ENCODE results near the gene SARDH. TPM values are rescaled to one million over a fixed set of nuclear protein-coding genes. Genes with fewer than 3 reads are reported as not detected.

The SARDH gene
- total and polyA plus RNA-seq, 2 donors (not counting 3 experiments of a cell fraction or from before 2014, with no cell fraction given), result 0.19 to 0.44 TPM

DNA sequence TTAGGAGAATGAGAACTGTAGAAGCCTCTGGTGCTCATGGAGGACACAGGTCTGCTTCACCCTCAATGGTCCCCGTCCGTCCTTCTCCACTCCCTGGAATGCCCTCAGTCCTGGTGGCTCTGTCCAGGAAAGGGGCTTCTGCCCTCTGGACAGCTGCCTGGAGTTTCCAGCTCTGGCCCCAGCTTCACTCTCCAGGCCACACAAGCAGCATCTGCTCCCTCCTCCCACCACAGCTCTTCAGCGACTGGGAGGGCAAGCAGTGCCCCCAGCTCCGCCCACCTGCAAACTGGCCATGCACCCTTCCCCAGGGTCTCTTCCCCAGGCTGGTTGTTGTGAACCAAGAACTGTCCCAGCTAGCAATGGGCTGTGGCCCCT is 4.7 kb downstream of the SARDH start:
- POLR2A ChIA-PET, result no interaction called here
- Histone ChIP-seq H3K4me1 (ENCODE audit: control insufficient read depth, extremely low read depth, insufficient read depth, low read length) (peaks cover 2% of the 10 kb centered on the region), H3K79me2 (ENCODE audit: control insufficient read depth, insufficient read depth, low read length) (no peaks in the 10 kb centered on the region), H3K9me1 (replicated peaks; ENCODE audit: control insufficient read depth, extremely low read depth, insufficient read depth, low read length) (no peaks in the 10 kb centered on the region), H3K9ac (replicated peaks; ENCODE audit: extremely low read depth, insufficient read depth, low read length) (no peak overlapping the region), H3K27ac (ENCODE audit: insufficient read depth, low read depth, low read length) (no peak overlapping the region), H4K20me1 (replicated peaks; ENCODE audit: control insufficient read depth, extremely low read depth, insufficient read depth, low read length) (no peaks in the 10 kb centered on the region), H3K4me2 (ENCODE audit: insufficient read depth, low read length) (no peak overlapping the region), H3K9me3 (replicated peaks; ENCODE audit: control insufficient read depth, insufficient read depth, low read length) (no peaks in the 10 kb centered on the region), H3K36me3 (ENCODE audit: control insufficient read depth in 2 of 2, extremely low read depth in 1 of 2, insufficient read depth in 2 of 2, low read length in 2 of 2) (no peaks in the 10 kb centered on the region), H2AFZ (ENCODE audit: low read depth, low read length) (no peak overlapping the region), H3K4me3 (replicated peaks in 1 of 3; ENCODE audit: insufficient read depth in 1 of 3, low read depth in 1 of 3, low read length in 3 of 3) (no peak overlapping the region), H3K27me3 (ENCODE audit: control insufficient read depth in 2 of 2, insufficient read depth in 2 of 2, low read length in 2 of 2) (no peaks in the 10 kb centered on the region)
- no peak for DNase-seq (ENCODE audit: low read depth, low spot score)
- dilution Hi-C loops (cut with MboI; ENCODE audit: extremely low pct_ligation_motif_present, low sequenced_read_pairs) (no loop called here), intact Hi-C loops (cut with micrococcal nuclease) (no loop called here)
- CTCF ChIA-PET, result interaction anchor here (0.7 to 3.1 kb wide), 2 partner anchors 9 to 12 kb away, joined by 4 to 12 read pairs; no protein-coding TSS in a partner anchor
- TF ChIP-seq POLR2A (IDR thresholded peaks at IDR 0.05; ENCODE audit: low read depth, low read length), result no peak
- no peak for TF ChIP-seq MYC (IDR thresholded peaks at IDR 0.05; ENCODE audit: low read depth, low read length)
- BruUV-seq (replicated peaks), result no TSS peak
- no peak for FAIRE-seq

DNA sequence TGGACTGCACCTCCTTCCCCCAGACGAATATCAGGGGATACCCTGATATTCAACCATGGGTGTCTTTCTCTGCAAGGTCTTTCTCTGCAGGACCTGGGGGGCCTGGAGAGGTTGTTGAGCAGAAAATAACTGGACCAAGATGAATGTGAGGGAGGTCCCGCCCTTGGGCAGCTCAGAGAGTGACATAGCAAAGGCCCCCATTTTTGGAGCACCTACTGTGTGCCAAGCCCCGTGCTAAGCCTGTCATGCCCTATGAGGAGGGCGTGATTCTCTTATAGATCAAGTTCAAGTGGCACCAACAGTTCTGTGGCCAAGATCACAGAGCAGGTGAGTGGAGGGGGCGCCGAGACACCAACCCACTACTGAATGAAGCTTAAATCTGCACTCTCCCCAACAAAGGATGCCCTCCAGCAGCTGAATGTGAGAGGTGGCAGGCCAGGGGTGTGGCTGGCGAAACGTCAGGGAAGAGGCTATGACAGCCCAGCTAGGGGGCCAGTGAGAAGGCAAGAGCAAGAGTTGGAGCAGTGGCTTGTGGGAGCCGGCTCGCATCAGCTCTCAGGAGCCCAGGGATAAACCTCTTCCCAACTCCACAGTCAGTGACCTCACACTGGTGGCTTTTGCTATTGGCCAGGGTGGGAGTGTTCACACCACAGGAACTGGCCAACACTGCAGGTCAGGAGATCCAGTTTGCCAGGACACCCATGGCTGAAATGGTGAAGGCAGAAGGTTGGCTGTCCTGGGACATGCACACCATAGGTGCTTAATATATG is 5.3 kb downstream of the SARDH start:
- CTCF ChIA-PET, result interaction anchor here (0.7 to 3.1 kb wide), 2 partner anchors 10 to 13 kb away, joined by 4 to 12 read pairs; no protein-coding TSS in a partner anchor

More for the DNA sequence above, 5.3 kb downstream of the SARDH start:
- Histone ChIP-seq H3K79me2 (ENCODE audit: control insufficient read depth, insufficient read depth, low read length) (no peaks in the 10 kb centered on the region), H2AFZ (ENCODE audit: low read depth, low read length) (no peak overlapping the region), H3K4me2 (ENCODE audit: insufficient read depth, low read length) (no peak overlapping the region), H3K4me3 (replicated peaks in 1 of 3; ENCODE audit: insufficient read depth in 1 of 3, low read depth in 1 of 3, low read length in 3 of 3) (no peak overlapping the region), H3K9me1 (replicated peaks; ENCODE audit: control insufficient read depth, extremely low read depth, insufficient read depth, low read length) (no peaks in the 10 kb centered on the region), H3K9ac (replicated peaks; ENCODE audit: extremely low read depth, insufficient read depth, low read length) (no peak overlapping the region), H3K27ac (ENCODE audit: insufficient read depth, low read depth, low read length) (no peak overlapping the region), H3K27me3 (ENCODE audit: control insufficient read depth in 2 of 2, insufficient read depth in 2 of 2, low read length in 2 of 2) (no peaks in the 10 kb centered on the region), H3K4me1 (ENCODE audit: control insufficient read depth, extremely low read depth, insufficient read depth, low read length) (no peaks in the 10 kb centered on the region), H4K20me1 (replicated peaks; ENCODE audit: control insufficient read depth, extremely low read depth, insufficient read depth, low read length) (no peaks in the 10 kb centered on the region), H3K36me3 (ENCODE audit: control insufficient read depth in 2 of 2, extremely low read depth in 1 of 2, insufficient read depth in 2 of 2, low read length in 2 of 2) (no peaks in the 10 kb centered on the region), H3K9me3 (replicated peaks; ENCODE audit: control insufficient read depth, insufficient read depth, low read length) (no peaks in the 10 kb centered on the region)
- POLR2A ChIA-PET, result no interaction called here
- no TSS peak for BruUV-seq (replicated peaks)
- dilution Hi-C loops (cut with MboI; ENCODE audit: extremely low pct_ligation_motif_present, low sequenced_read_pairs) (no loop called here), intact Hi-C loops (cut with micrococcal nuclease) (no loop called here)
- FAIRE-seq (no peak), DNase-seq (ENCODE audit: low read depth, low spot score) (no peak)
- TF ChIP-seq JUN (IDR thresholded peaks at IDR 0.05; ENCODE audit: borderline replicate concordance, insufficient read depth, insufficient read length, low read depth) (no peak), EZH2 (IDR thresholded peaks at IDR 0.05; ENCODE audit: borderline replicate concordance, low read depth, low read length, severe bottlenecking) (no peak), POLR2A (IDR thresholded peaks at IDR 0.05; ENCODE audit: low read depth, low read length) (no peak)
- TF ChIP-seq, protein P1, sequence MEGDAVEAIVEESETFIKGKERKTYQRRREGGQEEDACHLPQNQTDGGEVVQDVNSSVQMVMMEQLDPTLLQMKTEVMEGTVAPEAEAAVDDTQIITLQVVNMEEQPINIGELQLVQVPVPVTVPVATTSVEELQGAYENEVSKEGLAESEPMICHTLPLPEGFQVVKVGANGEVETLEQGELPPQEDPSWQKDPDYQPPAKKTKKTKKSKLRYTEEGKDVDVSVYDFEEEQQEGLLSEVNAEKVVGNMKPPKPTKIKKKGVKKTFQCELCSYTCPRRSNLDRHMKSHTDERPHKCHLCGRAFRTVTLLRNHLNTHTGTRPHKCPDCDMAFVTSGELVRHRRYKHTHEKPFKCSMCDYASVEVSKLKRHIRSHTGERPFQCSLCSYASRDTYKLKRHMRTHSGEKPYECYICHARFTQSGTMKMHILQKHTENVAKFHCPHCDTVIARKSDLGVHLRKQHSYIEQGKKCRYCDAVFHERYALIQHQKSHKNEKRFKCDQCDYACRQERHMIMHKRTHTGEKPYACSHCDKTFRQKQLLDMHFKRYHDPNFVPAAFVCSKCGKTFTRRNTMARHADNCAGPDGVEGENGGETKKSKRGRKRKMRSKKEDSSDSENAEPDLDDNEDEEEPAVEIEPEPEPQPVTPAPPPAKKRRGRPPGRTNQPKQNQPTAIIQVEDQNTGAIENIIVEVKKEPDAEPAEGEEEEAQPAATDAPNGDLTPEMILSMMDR (IDR thresholded peaks at IDR 0.05; ENCODE audit: extremely low read depth in 1 of 2, insufficient read depth in 1 of 2, low read depth in 1 of 2, low read length in 2 of 2), result no peak
